ENCODE data around the gene ZCWPW1. TPM values are rescaled to one million over a fixed set of nuclear protein-coding genes. Genes with fewer than 3 reads are reported as not detected.

The ZCWPW1 gene
- total and polyA plus RNA-seq, 2 of the 13 experiments (the other 11 are each of a cell fraction or from before 2014, with no cell fraction given), result 2.4 to 2.5 TPM

DNA sequence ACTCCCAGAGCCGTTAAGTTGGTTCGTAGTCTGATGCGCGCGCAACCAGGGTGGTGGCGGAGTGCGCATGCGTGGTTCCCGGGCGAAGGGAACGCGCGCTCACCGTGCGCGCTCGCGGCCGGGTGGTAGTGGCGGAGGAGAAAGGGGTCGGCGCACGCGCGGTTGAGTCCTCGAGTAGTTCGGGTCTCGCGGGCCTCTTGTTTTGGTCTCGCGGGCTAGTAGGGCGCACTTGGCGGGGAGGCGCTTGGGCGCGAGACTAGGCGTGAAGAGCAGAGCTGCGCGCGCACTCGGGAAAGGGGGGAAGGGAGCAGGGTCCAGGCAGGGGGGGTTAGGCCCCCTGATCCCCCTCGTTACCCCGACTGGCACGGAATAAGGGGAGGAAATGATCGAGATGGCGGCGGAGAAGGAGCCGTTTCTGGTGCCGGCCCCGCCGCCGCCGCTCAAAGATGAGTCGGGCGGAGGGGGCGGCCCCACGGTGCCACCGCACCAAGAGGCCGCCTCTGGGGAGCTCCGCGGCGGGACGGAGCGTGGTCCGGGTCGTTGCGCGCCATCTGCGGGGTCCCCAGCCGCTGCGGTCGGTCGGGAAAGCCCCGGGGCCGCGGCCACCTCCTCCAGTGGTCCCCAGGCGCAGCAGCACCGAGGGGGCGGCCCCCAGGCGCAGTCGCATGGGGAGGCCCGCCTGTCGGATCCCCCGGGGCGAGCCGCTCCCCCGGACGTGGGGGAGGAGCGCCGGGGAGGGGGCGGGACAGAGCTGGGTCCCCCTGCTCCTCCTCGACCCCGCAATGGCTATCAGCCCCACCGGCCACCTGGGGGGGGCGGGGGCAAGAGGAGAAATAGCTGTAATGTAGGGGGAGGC, 1.4 kb upstream of the ZCWPW1 start, which contains the start of gene MEPCE (continued):
- TF ChIP-seq, protein P1, sequence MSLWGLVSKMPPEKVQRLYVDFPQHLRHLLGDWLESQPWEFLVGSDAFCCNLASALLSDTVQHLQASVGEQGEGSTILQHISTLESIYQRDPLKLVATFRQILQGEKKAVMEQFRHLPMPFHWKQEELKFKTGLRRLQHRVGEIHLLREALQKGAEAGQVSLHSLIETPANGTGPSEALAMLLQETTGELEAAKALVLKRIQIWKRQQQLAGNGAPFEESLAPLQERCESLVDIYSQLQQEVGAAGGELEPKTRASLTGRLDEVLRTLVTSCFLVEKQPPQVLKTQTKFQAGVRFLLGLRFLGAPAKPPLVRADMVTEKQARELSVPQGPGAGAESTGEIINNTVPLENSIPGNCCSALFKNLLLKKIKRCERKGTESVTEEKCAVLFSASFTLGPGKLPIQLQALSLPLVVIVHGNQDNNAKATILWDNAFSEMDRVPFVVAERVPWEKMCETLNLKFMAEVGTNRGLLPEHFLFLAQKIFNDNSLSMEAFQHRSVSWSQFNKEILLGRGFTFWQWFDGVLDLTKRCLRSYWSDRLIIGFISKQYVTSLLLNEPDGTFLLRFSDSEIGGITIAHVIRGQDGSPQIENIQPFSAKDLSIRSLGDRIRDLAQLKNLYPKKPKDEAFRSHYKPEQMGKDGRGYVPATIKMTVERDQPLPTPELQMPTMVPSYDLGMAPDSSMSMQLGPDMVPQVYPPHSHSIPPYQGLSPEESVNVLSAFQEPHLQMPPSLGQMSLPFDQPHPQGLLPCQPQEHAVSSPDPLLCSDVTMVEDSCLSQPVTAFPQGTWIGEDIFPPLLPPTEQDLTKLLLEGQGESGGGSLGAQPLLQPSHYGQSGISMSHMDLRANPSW (CRISPR knock-in tag; IDR thresholded peaks at IDR 0.05; ENCODE audit: borderline replicate concordance), result 0 out of 2 replicates have a peak, but pooled peaks have one; percentile 37
- TF ChIP-seq, protein P2, sequence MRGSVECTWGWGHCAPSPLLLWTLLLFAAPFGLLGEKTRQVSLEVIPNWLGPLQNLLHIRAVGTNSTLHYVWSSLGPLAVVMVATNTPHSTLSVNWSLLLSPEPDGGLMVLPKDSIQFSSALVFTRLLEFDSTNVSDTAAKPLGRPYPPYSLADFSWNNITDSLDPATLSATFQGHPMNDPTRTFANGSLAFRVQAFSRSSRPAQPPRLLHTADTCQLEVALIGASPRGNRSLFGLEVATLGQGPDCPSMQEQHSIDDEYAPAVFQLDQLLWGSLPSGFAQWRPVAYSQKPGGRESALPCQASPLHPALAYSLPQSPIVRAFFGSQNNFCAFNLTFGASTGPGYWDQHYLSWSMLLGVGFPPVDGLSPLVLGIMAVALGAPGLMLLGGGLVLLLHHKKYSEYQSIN (CRISPR knock-in tag; IDR thresholded peaks at IDR 0.05; ENCODE audit: borderline replicate concordance), result no peak
- TF ChIP-seq KLF11 (CRISPR knock-in tag; IDR thresholded peaks at IDR 0.05), result no peak
- no peak for TF ChIP-seq ZNF451 (CRISPR knock-in tag; IDR thresholded peaks at IDR 0.05)
- no peak; the same call in 1 of the 2 replicates for TF ChIP-seq ARHGAP35 (CRISPR knock-in tag; IDR thresholded peaks at IDR 0.05; ENCODE audit: borderline replicate concordance)
- TF ChIP-seq GLI4 (CRISPR knock-in tag; IDR thresholded peaks at IDR 0.05; ENCODE audit: borderline replicate concordance), result peak; percentile 24; the same call in 1 of the 2 replicates
- no peak for TF ChIP-seq MAFG (CRISPR knock-in tag; IDR thresholded peaks at IDR 0.05)
- TF ChIP-seq, protein P3, sequence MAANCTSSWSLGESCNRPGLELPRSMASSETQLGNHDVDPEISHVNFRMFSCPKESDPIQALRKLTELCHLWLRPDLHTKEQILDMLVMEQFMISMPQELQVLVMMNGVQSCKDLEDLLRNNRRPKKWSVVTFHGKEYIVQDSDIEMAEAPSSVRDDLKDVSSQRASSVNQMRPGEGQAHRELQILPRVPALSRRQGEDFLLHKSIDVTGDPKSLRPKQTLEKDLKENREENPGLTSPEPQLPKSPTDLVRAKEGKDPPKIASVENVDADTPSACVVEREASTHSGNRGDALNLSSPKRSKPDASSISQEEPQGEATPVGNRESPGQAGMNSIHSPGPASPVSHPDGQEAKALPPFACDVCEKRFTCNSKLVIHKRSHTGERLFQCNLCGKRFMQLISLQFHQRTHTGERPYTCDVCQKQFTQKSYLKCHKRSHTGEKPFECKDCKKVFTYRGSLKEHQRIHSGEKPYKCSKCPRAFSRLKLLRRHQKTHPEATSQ (CRISPR knock-in tag; IDR thresholded peaks at IDR 0.05; ENCODE audit: borderline replicate concordance), result 0 out of 2 replicates have a peak, but pooled peaks have one; percentile 58
- no peak for TF ChIP-seq GTF2F1 (IDR thresholded peaks at IDR 0.05; ENCODE audit: low read length)
- TF ChIP-seq, protein P4, sequence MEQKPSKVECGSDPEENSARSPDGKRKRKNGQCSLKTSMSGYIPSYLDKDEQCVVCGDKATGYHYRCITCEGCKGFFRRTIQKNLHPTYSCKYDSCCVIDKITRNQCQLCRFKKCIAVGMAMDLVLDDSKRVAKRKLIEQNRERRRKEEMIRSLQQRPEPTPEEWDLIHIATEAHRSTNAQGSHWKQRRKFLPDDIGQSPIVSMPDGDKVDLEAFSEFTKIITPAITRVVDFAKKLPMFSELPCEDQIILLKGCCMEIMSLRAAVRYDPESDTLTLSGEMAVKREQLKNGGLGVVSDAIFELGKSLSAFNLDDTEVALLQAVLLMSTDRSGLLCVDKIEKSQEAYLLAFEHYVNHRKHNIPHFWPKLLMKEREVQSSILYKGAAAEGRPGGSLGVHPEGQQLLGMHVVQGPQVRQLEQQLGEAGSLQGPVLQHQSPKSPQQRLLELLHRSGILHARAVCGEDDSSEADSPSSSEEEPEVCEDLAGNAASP (CRISPR knock-in tag; IDR thresholded peaks at IDR 0.05; ENCODE audit: borderline replicate concordance), result 0 out of 2 replicates have a peak, but pooled peaks have one; percentile 29
- TF ChIP-seq, protein P5, sequence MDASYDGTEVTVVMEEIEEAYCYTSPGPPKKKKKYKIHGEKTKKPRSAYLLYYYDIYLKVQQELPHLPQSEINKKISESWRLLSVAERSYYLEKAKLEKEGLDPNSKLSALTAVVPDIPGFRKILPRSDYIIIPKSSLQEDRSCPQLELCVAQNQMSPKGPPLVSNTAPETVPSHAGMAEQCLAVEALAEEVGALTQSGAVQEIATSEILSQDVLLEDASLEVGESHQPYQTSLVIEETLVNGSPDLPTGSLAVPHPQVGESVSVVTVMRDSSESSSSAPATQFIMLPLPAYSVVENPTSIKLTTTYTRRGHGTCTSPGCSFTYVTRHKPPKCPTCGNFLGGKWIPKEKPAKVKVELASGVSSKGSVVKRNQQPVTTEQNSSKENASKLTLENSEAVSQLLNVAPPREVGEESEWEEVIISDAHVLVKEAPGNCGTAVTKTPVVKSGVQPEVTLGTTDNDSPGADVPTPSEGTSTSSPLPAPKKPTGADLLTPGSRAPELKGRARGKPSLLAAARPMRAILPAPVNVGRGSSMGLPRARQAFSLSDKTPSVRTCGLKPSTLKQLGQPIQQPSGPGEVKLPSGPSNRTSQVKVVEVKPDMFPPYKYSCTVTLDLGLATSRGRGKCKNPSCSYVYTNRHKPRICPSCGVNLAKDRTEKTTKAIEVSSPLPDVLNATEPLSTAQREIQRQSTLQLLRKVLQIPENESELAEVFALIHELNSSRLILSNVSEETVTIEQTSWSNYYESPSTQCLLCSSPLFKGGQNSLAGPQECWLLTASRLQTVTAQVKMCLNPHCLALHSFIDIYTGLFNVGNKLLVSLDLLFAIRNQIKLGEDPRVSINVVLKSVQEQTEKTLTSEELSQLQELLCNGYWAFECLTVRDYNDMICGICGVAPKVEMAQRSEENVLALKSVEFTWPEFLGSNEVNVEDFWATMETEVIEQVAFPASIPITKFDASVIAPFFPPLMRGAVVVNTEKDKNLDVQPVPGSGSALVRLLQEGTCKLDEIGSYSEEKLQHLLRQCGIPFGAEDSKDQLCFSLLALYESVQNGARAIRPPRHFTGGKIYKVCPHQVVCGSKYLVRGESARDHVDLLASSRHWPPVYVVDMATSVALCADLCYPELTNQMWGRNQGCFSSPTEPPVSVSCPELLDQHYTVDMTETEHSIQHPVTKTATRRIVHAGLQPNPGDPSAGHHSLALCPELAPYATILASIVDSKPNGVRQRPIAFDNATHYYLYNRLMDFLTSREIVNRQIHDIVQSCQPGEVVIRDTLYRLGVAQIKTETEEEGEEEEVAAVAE (CRISPR knock-in tag; IDR thresholded peaks at IDR 0.05; ENCODE audit: borderline replicate concordance), result no peak
- TF ChIP-seq, protein P6, sequence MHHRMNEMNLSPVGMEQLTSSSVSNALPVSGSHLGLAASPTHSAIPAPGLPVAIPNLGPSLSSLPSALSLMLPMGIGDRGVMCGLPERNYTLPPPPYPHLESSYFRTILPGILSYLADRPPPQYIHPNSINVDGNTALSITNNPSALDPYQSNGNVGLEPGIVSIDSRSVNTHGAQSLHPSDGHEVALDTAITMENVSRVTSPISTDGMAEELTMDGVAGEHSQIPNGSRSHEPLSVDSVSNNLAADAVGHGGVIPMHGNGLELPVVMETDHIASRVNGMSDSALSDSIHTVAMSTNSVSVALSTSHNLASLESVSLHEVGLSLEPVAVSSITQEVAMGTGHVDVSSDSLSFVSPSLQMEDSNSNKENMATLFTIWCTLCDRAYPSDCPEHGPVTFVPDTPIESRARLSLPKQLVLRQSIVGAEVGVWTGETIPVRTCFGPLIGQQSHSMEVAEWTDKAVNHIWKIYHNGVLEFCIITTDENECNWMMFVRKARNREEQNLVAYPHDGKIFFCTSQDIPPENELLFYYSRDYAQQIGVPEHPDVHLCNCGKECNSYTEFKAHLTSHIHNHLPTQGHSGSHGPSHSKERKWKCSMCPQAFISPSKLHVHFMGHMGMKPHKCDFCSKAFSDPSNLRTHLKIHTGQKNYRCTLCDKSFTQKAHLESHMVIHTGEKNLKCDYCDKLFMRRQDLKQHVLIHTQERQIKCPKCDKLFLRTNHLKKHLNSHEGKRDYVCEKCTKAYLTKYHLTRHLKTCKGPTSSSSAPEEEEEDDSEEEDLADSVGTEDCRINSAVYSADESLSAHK (CRISPR knock-in tag; IDR thresholded peaks at IDR 0.05; ENCODE audit: borderline replicate concordance), result no peak

Measured in HepG2 (cell line).